Measurements from ENCODE around the gene LMCD1. TPM values are rescaled to one million over a fixed set of nuclear protein-coding genes. Genes with fewer than 3 reads are reported as not detected.
A peak's percentile ranks its signal among the peaks of the same experiment; 100 is the strongest.

Gene LMCD1
- total and polyA plus RNA-seq, 2 of the 4 experiments (the other 2 are of a cell fraction), result 50.0 to 53.8 TPM

- Histone ChIP-seq H3K4me2 (ENCODE audit: low read depth, low read length) (no peak overlapping the region), H4K20me1 (ENCODE audit: insufficient read depth, low read length) (no peaks in the 10 kb centered on the region), H3K23ac (ENCODE audit: low read depth, low read length) (no peak overlapping the region), H2AFZ (replicated peaks; ENCODE audit: low read length, poor library complexity) (no peak overlapping the region), H3K4ac (ENCODE audit: low read depth, low read length) (no peak overlapping the region), H4K8ac (ENCODE audit: low read depth in 2 of 2, low read length in 2 of 2) (no peak overlapping the region), H3K9ac (ENCODE audit: low read depth, low read length) (no peak overlapping the region), H2AK5ac (ENCODE audit: low read depth, low read length) (no peak overlapping the region; the same call in 1 of the 2 replicates), H2AK9ac (replicated peaks; ENCODE audit: low read depth, low read length, poor library complexity) (no peak overlapping the region), H3K9me3 (ENCODE audit: control insufficient read depth, insufficient read depth, low read length) (no peaks in the 10 kb centered on the region), H3K14ac (replicated peaks; ENCODE audit: low read depth, low read length) (no peak overlapping the region), H2BK5ac (ENCODE audit: low read depth, low read length, poor library complexity, severe bottlenecking) (no peak overlapping the region), H2BK20ac (ENCODE audit: low read depth, low read length) (no peak overlapping the region), H4K91ac (ENCODE audit: insufficient read depth, low read depth, low read length) (no peak overlapping the region), H3K4me1 (ENCODE audit: control insufficient read depth, insufficient read depth, low read length) (peaks cover 9% of the 10 kb centered on the region), H3K18ac (ENCODE audit: low read depth, low read length) (no peak overlapping the region), H3K9me1 (ENCODE audit: insufficient read depth, low read length) (peaks cover 9% of the 10 kb centered on the region), H2BK15ac (ENCODE audit: low read depth, low read length) (no peak overlapping the region), H3K27me3 (ENCODE audit: control insufficient read depth, insufficient read depth, low read length) (no peaks in the 10 kb centered on the region), H2BK120ac (ENCODE audit: low read depth, low read length) (no peak overlapping the region), H3K79me1 (ENCODE audit: low read depth in 1 of 2, low read length in 2 of 2) (no peaks in the 10 kb centered on the region; a peak in 1 of 4 replicates), H3K56ac (ENCODE audit: extremely low read depth, insufficient read depth, low read length) (no peak overlapping the region), H4K5ac (ENCODE audit: low read depth, low read length) (peak overlapping the region; percentile 19; the same call in 1 of the 2 replicates), H3K4me3 (ENCODE audit: insufficient read depth, low read depth, low read length) (no peak overlapping the region), H3K27ac (ENCODE audit: insufficient read depth, low read length) (no peak overlapping the region), H3K36me3 (ENCODE audit: control insufficient read depth, insufficient read depth, low read length) (peaks cover 27% of the 10 kb centered on the region)
- intact Hi-C loops (cut with micrococcal nuclease), result no loop called here
- ATAC-seq (ENCODE audit: low read depth) (no peak), DNase-seq (no peak)
- POLR2A ChIA-PET (ENCODE audit: unreplicated experiment), result interaction anchor here (0.7 kb wide), 1 partner anchor 10 kb away, joined by 3 read pairs; no protein-coding TSS in a partner anchor
- WGBS, 2 experiments (ENCODE audit: extremely low coverage in 2 of 2, insufficient read length in 1 of 2), result no CpG with 5 or more reads among the region's 12 CpGs
- dilution Hi-C loops (cut with HindIII; ENCODE audit: low sequenced_read_pairs, unreplicated experiment), result no loop called here
- BruUV-seq (replicated peaks), result no TSS peak
- in situ Hi-C loops (cut with MboI; ENCODE audit: low sequenced_read_pairs), result no loop called here
- CTCF ChIA-PET, result interaction anchor here (0.6 kb wide), 1 partner anchor 125 kb away, joined by 3 read pairs; no protein-coding TSS in a partner anchor
- TF ChIP-seq MXI1 (IDR thresholded peaks at IDR 0.05; ENCODE audit: borderline replicate concordance, low read depth, low read length), result no peak
- TF ChIP-seq RFX5 (IDR thresholded peaks at IDR 0.05; ENCODE audit: low read depth, low read length), result no peak
- no peak for TF ChIP-seq POLR2A (IDR thresholded peaks at IDR 0.05; ENCODE audit: low read depth, low read length)
- TF ChIP-seq CHD1 (IDR thresholded peaks at IDR 0.05; ENCODE audit: low read depth, low read length), result no peak
- TF ChIP-seq FOS (IDR thresholded peaks at IDR 0.05; ENCODE audit: low read depth, low read length), result no peak
- no peak for TF ChIP-seq CTCF (conservative IDR thresholded peaks at IDR 0.05; ENCODE audit: low read depth, low read length)
- no peak for TF ChIP-seq ELK1 (IDR thresholded peaks at IDR 0.05; ENCODE audit: borderline replicate concordance, low read depth, low read length)
- TF ChIP-seq USF2 (IDR thresholded peaks at IDR 0.05; ENCODE audit: low read depth, low read length), result no peak
- TF ChIP-seq CEBPB (IDR thresholded peaks at IDR 0.05; ENCODE audit: low read depth, low read length), result no peak
- no peak for TF ChIP-seq SMC3 (IDR thresholded peaks at IDR 0.05; ENCODE audit: low read depth, low read length)
- no peak for TF ChIP-seq RCOR1 (IDR thresholded peaks at IDR 0.05; ENCODE audit: insufficient replicate concordance, low read length)
- no peak for TF ChIP-seq NFE2L2 (IDR thresholded peaks at IDR 0.05; ENCODE audit: low read depth, low read length)
- TF ChIP-seq MAZ (IDR thresholded peaks at IDR 0.05; ENCODE audit: borderline replicate concordance, low read depth, low read length), result no peak
- TF ChIP-seq BHLHE40 (IDR thresholded peaks at IDR 0.05; ENCODE audit: low read depth, low read length), result no peak
Measured at GRCh38 chr3:8542190-8543135, 40.8 kb downstream of the LMCD1 start.

Measured in IMR-90 (cell line).